HL-60 (cell line): Measurements from ENCODE around the gene IP6K2.

Source experiments
- POLR2AphosphoS5 ChIP-seq: IDR thresholded peaks from 2 replicates; pipeline ENCODE4 v1.6.1; 2012; ENCODE audit warnings: low read depth
- SPI1 ChIP-seq: IDR thresholded peaks from 2 replicates; pipeline ENCODE4 v1.6.1; 2012; ENCODE audit warnings: low read depth, mild to moderate bottlenecking, borderline replicate concordance
- TF ChIP-seq, protein P1 (sequence below): IDR thresholded peaks from one replicate; pipeline ENCODE4 v1.5.1; 2011; ENCODE audit warnings: low read length, control low read depth, inconsistent platforms; ENCODE audit not compliant: insufficient read depth

DNA sequence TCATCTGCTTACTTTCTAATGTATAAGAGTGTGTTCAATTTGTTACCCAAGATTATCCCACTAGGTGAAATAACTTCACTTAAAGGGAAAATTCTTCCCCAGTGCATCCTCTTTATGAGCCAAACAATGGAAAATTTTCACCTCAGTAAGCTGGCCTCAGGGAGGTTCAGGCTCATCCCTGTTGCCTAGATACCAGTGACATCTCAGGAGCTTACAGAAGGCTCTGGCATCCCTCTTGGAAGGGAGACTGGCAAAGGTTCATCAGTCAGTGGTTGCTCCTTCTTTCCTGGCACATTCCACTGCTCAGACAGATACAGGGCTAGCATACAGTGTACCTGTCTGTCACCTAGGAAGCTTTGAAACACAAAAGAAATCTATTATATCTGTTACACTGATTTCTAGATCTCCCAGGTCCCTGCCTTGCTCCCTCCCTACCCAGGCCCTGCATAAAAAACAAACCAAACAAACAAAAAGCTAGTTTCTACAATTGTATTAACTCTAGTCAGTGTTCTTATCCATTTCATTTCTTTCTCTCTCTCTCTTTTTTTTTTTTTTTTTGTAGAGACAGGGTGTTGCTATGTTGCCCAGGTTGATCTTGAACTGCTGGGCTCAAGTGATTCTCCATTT is 1.7 kb downstream of the IP6K2 start:
- TF ChIP-seq, protein P1, sequence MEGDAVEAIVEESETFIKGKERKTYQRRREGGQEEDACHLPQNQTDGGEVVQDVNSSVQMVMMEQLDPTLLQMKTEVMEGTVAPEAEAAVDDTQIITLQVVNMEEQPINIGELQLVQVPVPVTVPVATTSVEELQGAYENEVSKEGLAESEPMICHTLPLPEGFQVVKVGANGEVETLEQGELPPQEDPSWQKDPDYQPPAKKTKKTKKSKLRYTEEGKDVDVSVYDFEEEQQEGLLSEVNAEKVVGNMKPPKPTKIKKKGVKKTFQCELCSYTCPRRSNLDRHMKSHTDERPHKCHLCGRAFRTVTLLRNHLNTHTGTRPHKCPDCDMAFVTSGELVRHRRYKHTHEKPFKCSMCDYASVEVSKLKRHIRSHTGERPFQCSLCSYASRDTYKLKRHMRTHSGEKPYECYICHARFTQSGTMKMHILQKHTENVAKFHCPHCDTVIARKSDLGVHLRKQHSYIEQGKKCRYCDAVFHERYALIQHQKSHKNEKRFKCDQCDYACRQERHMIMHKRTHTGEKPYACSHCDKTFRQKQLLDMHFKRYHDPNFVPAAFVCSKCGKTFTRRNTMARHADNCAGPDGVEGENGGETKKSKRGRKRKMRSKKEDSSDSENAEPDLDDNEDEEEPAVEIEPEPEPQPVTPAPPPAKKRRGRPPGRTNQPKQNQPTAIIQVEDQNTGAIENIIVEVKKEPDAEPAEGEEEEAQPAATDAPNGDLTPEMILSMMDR = no peak
- TF ChIP-seq POLR2AphosphoS5 (no peak), SPI1 (no peak)
